H1 (cell line): ENCODE data around the gene MANBA. TPM values are rescaled to one million over a fixed set of nuclear protein-coding genes. Genes with fewer than 3 reads are reported as not detected.
"Not testable (repeated sequence)": the region's sequence is repeated elsewhere in the genome, so short reads cannot be mapped to it uniquely, and the experiment has no call there.

Source experiments
- CTCF ChIA-PET: fragments of 300-600 bp; sonication (Branson Sonifier 250); formaldehyde crosslinking; loops from one replicate; lab custom pipeline; 2021; ENCODE audit not compliant: partially characterized antibody; lab: Charles Lee
- POLR2A ChIA-PET: fragments of 300-600 bp; sonication (Branson Sonifier 250); formaldehyde crosslinking; loops from one replicate; lab custom pipeline; 2021; ENCODE audit warnings: inconsistent platforms; ENCODE audit not compliant: partially characterized antibody; lab: Charles Lee
- DNase-seq, 2 experiments: peaks; one replicate each; pipeline versions ENCODE4 v3.0.0 to v3.0.0-alpha.2; 2010 to 2022; ENCODE audit warnings: low spot score in 2 of 2, low read depth in 1 of 2, mixed read lengths in 1 of 2
- FAIRE-seq: peaks from 2 replicates; lab custom pipeline; 2011; peaks lifted over from hg19 to GRCh38; lab: Jason Lieb, UNC
- H2AFZ ChIP-seq: 2 replicates; pipeline ENCODE4 v1.8.1; 2012; ENCODE audit warnings: low read length, inconsistent platforms
- H2AK5ac ChIP-seq: 2 replicates; pipeline ENCODE4 v1.6.1; 2013; ENCODE audit warnings: low read depth, low read length
- H2BK120ac ChIP-seq: replicated peaks from 2 replicates; pipeline ENCODE3; 2013; ENCODE audit warnings: low read depth, low read length, inconsistent platforms
- H2BK12ac ChIP-seq: 2 replicates; pipeline ENCODE4 v1.6.1; 2013; ENCODE audit warnings: low read depth, low read length
- H2BK15ac ChIP-seq: 2 replicates; pipeline ENCODE4 v1.6.1; 2013; ENCODE audit warnings: low read length
- H2BK20ac ChIP-seq: 2 replicates; pipeline ENCODE4 v1.6.1; 2013; ENCODE audit warnings: low read length
- H2BK5ac ChIP-seq: 2 replicates; pipeline ENCODE4 v1.6.1; 2013; ENCODE audit warnings: low read depth, low read length
- H3K14ac ChIP-seq: 2 replicates; pipeline ENCODE4 v1.6.1; 2013; ENCODE audit warnings: inconsistent platforms; ENCODE audit not compliant: insufficient read length
- H3K18ac ChIP-seq: 2 replicates; pipeline ENCODE4 v1.6.1; 2013; ENCODE audit warnings: low read length; ENCODE audit errors: extremely low read depth
- H3K23ac ChIP-seq: 2 replicates; pipeline ENCODE4 v1.6.1; 2013; ENCODE audit warnings: inconsistent platforms; ENCODE audit not compliant: insufficient read length
- H3K23me2 ChIP-seq: 2 replicates; pipeline ENCODE4 v1.6.1; 2013; ENCODE audit warnings: low read depth, low read length
- H3K27ac ChIP-seq: 2 replicates; pipeline ENCODE4 v1.6.1; 2011; ENCODE audit warnings: low read depth, low read length, inconsistent platforms
- H3K27me3 ChIP-seq, 4 experiments: replicated peaks in 1 of 4; 1 replicate in 1 of 4; 2 replicates in 3 of 4; pipeline versions ENCODE4 v1.6.1 to v1.8.1; 2011 to 2013; ENCODE audit warnings: low read length in 3 of 4, mild to moderate bottlenecking in 3 of 4, inconsistent platforms in 2 of 4, mixed read lengths in 2 of 4, moderate library complexity in 1 of 4; ENCODE audit not compliant: control insufficient read depth in 3 of 4, insufficient read depth in 3 of 4; ENCODE audit errors: extremely low read depth in 1 of 4
- H3K36me3 ChIP-seq, 4 experiments: 2 replicates each; pipeline versions ENCODE4 v1.6.1 to v1.8.1; 2011 to 2013; ENCODE audit warnings: mild to moderate bottlenecking in 4 of 4, low read length in 3 of 4, moderate library complexity in 2 of 4, control low read depth in 1 of 4, inconsistent platforms in 1 of 4; ENCODE audit not compliant: insufficient read depth in 4 of 4, control insufficient read depth in 2 of 4
- H3K4ac ChIP-seq: replicated peaks from 2 replicates; pipeline ENCODE3; 2013; ENCODE audit warnings: low read length, low read depth, mixed read lengths, inconsistent platforms; ENCODE audit not compliant: insufficient read length
- H3K4me1 ChIP-seq, 4 experiments: replicated peaks in 1 of 4; 1 replicate in 1 of 4; 2 replicates in 3 of 4; pipeline versions ENCODE4 v1.6.1 to v1.8.1; 2011 to 2013; ENCODE audit warnings: low read length in 3 of 4, inconsistent platforms in 2 of 4, mixed read lengths in 1 of 4; ENCODE audit not compliant: insufficient read depth in 4 of 4, control insufficient read depth in 3 of 4
- H3K4me2 ChIP-seq, 2 experiments: 2 replicates each; pipeline versions ENCODE4 v1.6.1 to v1.8.1; 2011 to 2013; ENCODE audit warnings: low read depth in 2 of 2, low read length in 2 of 2, control low read depth in 1 of 2, inconsistent platforms in 1 of 2, mild to moderate bottlenecking in 1 of 2; ENCODE audit not compliant: insufficient read depth in 1 of 2
- H3K4me3 ChIP-seq, 4 experiments: fragments of 200-600, 300-600 bp in 1 of 4; sonication (generic), shearing (Covaris generic), sonication (Bioruptor Twin) in 1 of 4; 2 replicates each; pipeline versions ENCODE4 v1.5.1 to v1.8.1; 2011 to 2016; ENCODE audit warnings: low read length in 4 of 4, low read depth in 3 of 4, control low read depth in 2 of 4, inconsistent platforms in 2 of 4, mild to moderate bottlenecking in 2 of 4, mixed read lengths in 1 of 4, moderate library complexity in 1 of 4; ENCODE audit not compliant: insufficient read depth in 2 of 4; ENCODE audit errors: extremely low read depth in 1 of 4
- H3K56ac ChIP-seq: replicated peaks from 2 replicates; pipeline ENCODE3; 2013; ENCODE audit warnings: low read depth, mild to moderate bottlenecking, mixed read lengths, low read length, inconsistent platforms; ENCODE audit not compliant: insufficient read length
- H3K79me1 ChIP-seq: 2 replicates; pipeline ENCODE4 v1.6.1; 2013; ENCODE audit warnings: low read depth, low read length, control low read depth
- H3K79me2 ChIP-seq, 2 experiments: 2 replicates each; pipeline versions ENCODE4 v1.6.1 to v1.8.1; 2012 to 2013; ENCODE audit warnings: low read length in 2 of 2, mild to moderate bottlenecking in 2 of 2, inconsistent platforms in 1 of 2; ENCODE audit not compliant: insufficient read depth in 2 of 2, control insufficient read depth in 1 of 2
- H3K9ac ChIP-seq, 4 experiments: replicated peaks in 1 of 4; 1 replicate in 1 of 4; 2 replicates in 3 of 4; pipeline versions ENCODE4 v1.6.1 to v1.8.1; 2011 to 2013; ENCODE audit warnings: low read depth in 3 of 4, low read length in 3 of 4, control low read depth in 2 of 4, mild to moderate bottlenecking in 2 of 4, moderate library complexity in 2 of 4, inconsistent platforms in 1 of 4; ENCODE audit errors: extremely low read depth in 1 of 4
- H3K9me3 ChIP-seq, 2 experiments: 2 replicates each; pipeline versions ENCODE4 v1.6.1 to v1.8.1; 2012 to 2013; ENCODE audit warnings: mild to moderate bottlenecking in 2 of 2, moderate library complexity in 2 of 2, control low read depth in 1 of 2, inconsistent platforms in 1 of 2, low read depth in 1 of 2, low read length in 1 of 2, mixed read lengths in 1 of 2; ENCODE audit not compliant: insufficient read depth in 2 of 2
- H4K20me1 ChIP-seq, 2 experiments: replicated peaks in 1 of 2; 2 replicates each; pipeline versions ENCODE3 to v1.8.1; 2011 to 2013; ENCODE audit warnings: inconsistent platforms in 2 of 2, low read length in 2 of 2, mild to moderate bottlenecking in 1 of 2; ENCODE audit not compliant: insufficient read depth in 2 of 2, control insufficient read depth in 1 of 2
- H4K5ac ChIP-seq: 2 replicates; pipeline ENCODE4 v1.6.1; 2013; ENCODE audit warnings: low read length, low read depth, mixed read lengths, inconsistent platforms; ENCODE audit not compliant: insufficient read length
- H4K8ac ChIP-seq: 2 replicates; pipeline ENCODE4 v1.8.0; 2013; ENCODE audit warnings: mild to moderate bottlenecking, moderate library complexity, low read length, inconsistent platforms; ENCODE audit not compliant: insufficient read depth; ENCODE audit errors: extremely low read depth
- H4K91ac ChIP-seq: replicated peaks from 2 replicates; pipeline ENCODE3; 2013; ENCODE audit warnings: low read length, mixed read lengths, inconsistent platforms; ENCODE audit not compliant: insufficient read length
- WGBS, 2 experiments: shearing (Covaris generic) in 1 of 2; methylation state at CpG; one replicate each; pipeline versions ENCODE4 v1.1.6 to v1.1.7; 2013 to 2015; ENCODE audit warnings: low lambda C conversion rate in 2 of 2, mixed read lengths in 2 of 2, inconsistent platforms in 1 of 2, low coverage in 1 of 2, missing lambda C conversion rate in 1 of 2; ENCODE audit not compliant: insufficient replicate concordance in 2 of 2, insufficient coverage in 1 of 2, insufficient read length in 1 of 2; ENCODE audit errors: extremely low coverage in 1 of 2, missing lambda C conversion rate in 1 of 2; 5-methylcytosine and 5-hydroxymethylcytosine counted together
- polyA plus RNA-seq, 7 experiments: library from polyadenylated mRNA; depleted of rRNA in 3 of 7; stranded (reverse) in 5 of 7; unstranded in 2 of 7; fragments of >200 nt in 5 of 7; fragments of 200-250 nt in 2 of 7; gene quantifications; 1 replicate in 5 of 7; 2 replicates in 1 of 7; 4 replicates in 1 of 7; pipeline versions ENCODE4 v1.2.1 to v1.2.3, GENCODE V29; 2011 to 2013; ENCODE audit warnings: missing spikeins in 2 of 7, mixed read lengths in 2 of 7
- total RNA-seq: library from RNA; stranded (reverse); fragmentation: NEBNext Ultra II Directional; extraction: Animal tissue kit (Norgen Biotek cat#: 25700); gene quantifications from 2 replicates; pipeline ENCODE4 v1.2.1, GENCODE V29; 2021

MANBA gene
- total and polyA plus RNA-seq, 2 of the 8 experiments (the other 6 are each of a cell fraction or from before 2014, with no cell fraction given), result 22.9 to 27.8 TPM

DNA sequence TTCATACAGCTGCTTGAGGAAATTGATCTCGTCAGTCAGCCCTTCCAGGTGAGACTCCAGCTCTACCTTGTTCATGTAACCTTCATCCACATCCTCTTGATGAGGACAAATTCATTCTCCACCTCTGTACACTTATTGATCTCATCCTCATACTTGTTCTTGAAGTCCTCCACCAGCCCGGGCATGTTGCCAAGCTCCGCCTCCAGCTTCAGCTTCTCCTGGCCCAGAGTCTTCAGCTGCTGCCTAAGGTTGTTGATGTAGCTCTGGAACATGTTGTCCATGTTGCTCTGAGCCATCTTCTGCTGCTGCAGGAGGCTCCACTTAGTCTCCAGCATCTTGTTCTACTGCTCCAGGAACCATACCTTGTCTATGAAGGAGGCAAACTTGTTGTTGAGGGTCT, 31.3 kb downstream of the MANBA start:
- DNase-seq, H3K4me3 ChIP-seq, H3K79me2 ChIP-seq, H3K18ac ChIP-seq, H2BK12ac ChIP-seq, H3K14ac ChIP-seq, H3K4me2 ChIP-seq, H3K4ac ChIP-seq, H3K27me3 ChIP-seq, H3K23ac ChIP-seq, H3K36me3 ChIP-seq, H2BK5ac ChIP-seq, H3K27ac ChIP-seq, H4K20me1 ChIP-seq, H2BK20ac ChIP-seq, H3K56ac ChIP-seq, H4K91ac ChIP-seq, FAIRE-seq, H4K8ac ChIP-seq, H4K5ac ChIP-seq, H2BK120ac ChIP-seq, H3K79me1 ChIP-seq, H3K23me2 ChIP-seq, H3K9me3 ChIP-seq, H2AK5ac ChIP-seq, H2AFZ ChIP-seq, H3K9ac ChIP-seq, H3K4me1 ChIP-seq, H2BK15ac ChIP-seq: not testable (repeated sequence)
- WGBS, 2 experiments, result 79% methylated on average over 3 of the region's 3 CpGs; no CpG with 5 or more reads in 1 of the 2 experiments
- ChIA-PET CTCF (interaction anchor here (0.6 to 2.8 kb wide), 9 partner anchors 17 to 362 kb away, joined by 3 to 11 read pairs (median 3); no protein-coding TSS in a partner anchor), POLR2A (interaction anchor here (4.3 kb wide), 1 partner anchor 98 kb away, joined by 16 read pairs; the partner anchor contains the start of gene UBE2D3)

DNA sequence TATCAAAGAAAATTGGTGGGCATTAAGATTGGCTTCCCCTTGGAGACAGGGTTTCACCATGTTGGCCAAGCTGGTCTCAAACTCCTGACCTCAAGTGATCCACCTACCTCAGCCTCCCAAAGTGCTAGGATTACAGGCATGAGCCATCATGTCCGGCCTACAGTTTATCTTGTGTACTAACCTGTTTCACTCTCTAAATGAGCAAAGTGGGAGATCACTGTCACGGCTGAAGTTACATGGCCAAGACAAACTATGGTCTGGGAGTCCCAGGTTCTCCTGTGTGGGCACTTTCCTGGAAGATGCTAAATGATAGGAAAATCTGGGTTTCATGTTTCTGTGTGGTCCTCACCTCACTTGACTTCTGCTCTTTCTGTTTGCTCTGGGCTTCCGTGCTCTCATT, 33.8 kb downstream of the MANBA start:
- H3K9me3 ChIP-seq, H4K8ac ChIP-seq, H2BK15ac ChIP-seq, H3K4ac ChIP-seq, H3K79me2 ChIP-seq, H3K27me3 ChIP-seq, H2AK5ac ChIP-seq, FAIRE-seq, H2BK20ac ChIP-seq, H2BK120ac ChIP-seq, H2AFZ ChIP-seq, H3K4me2 ChIP-seq, H3K36me3 ChIP-seq, H3K4me3 ChIP-seq, H4K5ac ChIP-seq, H3K9ac ChIP-seq, POLR2A ChIA-PET, H4K20me1 ChIP-seq, H2BK5ac ChIP-seq, H3K14ac ChIP-seq, DNase-seq, H3K23me2 ChIP-seq, H3K4me1 ChIP-seq, H3K27ac ChIP-seq, H3K79me1 ChIP-seq, H4K91ac ChIP-seq, H3K18ac ChIP-seq, H3K23ac ChIP-seq, H2BK12ac ChIP-seq, H3K56ac ChIP-seq: not testable (repeated sequence)
- 86% methylated on average over 3 of the region's 3 CpGs; no CpG with 5 or more reads in 1 of the 2 experiments for WGBS, 2 experiments
- CTCF ChIA-PET, result interaction anchor here (0.8 to 1.3 kb wide), 2 partner anchors 12 to 282 kb away, joined by 3 read pairs; no protein-coding TSS in a partner anchor
